GF-D8 (cell line): Measurements from ENCODE around the gene TPCN1.

Experiments used
- DNase-seq: peaks from one replicate; lab custom pipeline; 2025; lab: John Stamatoyannopoulos, UW

The TPCN1 gene

GRCh38 chr12:113262710-113263109 lies 41.4 kb downstream of the TPCN1 start:
- no peak for DNase-seq

GRCh38 chr12:113263431-113263963 lies 42.2 kb downstream of the TPCN1 start:
- DNase-seq: no peak

GRCh38 chr12:113266106-113266895 lies 45.0 kb downstream of the TPCN1 start:
- DNase-seq: no peak

- no peak for DNase-seq
Measured at GRCh38 chr12:113267621-113268020, 46.4 kb downstream of the TPCN1 start.

GRCh38 chr12:113268136-113268535 lies 46.9 kb downstream of the TPCN1 start:
- DNase-seq: no peak

- no peak for DNase-seq
Measured at GRCh38 chr12:113268621-113269020, 47.4 kb downstream of the TPCN1 start.

- no peak for DNase-seq
Measured at GRCh38 chr12:113269257-113269943, 48.1 kb downstream of the TPCN1 start.

- DNase-seq: no peak
Measured at GRCh38 chr12:113270709-113271009, 49.4 kb downstream of the TPCN1 start.

- DNase-seq: no peak
Measured at GRCh38 chr12:113271466-113271852, 50.2 kb downstream of the TPCN1 start.

GRCh38 chr12:113271853-113272561 lies 50.7 kb downstream of the TPCN1 start:
- DNase-seq: no peak

GRCh38 chr12:113273053-113273725 lies 51.9 kb downstream of the TPCN1 start:
- no peak for DNase-seq

- no peak for DNase-seq
Measured at GRCh38 chr12:113274848-113275247, 53.6 kb downstream of the TPCN1 start.

GRCh38 chr12:113276306-113276705 lies 55.0 kb downstream of the TPCN1 start:
- no peak for DNase-seq

GRCh38 chr12:113276946-113277500 lies 55.8 kb downstream of the TPCN1 start:
- no peak for DNase-seq

GRCh38 chr12:113277511-113277910 lies 56.2 kb downstream of the TPCN1 start:
- no peak for DNase-seq

- DNase-seq: no peak
Measured at GRCh38 chr12:113278141-113278540, 56.9 kb downstream of the TPCN1 start.

- DNase-seq: no peak
Measured at GRCh38 chr12:113278633-113279032, 57.4 kb downstream of the TPCN1 start.

GRCh38 chr12:113284751-113285150 lies 63.5 kb downstream of the TPCN1 start:
- DNase-seq: no peak

GRCh38 chr12:113285679-113286610 lies 64.7 kb downstream of the TPCN1 start:
- no peak for DNase-seq

GRCh38 chr12:113286712-113287111 lies 65.4 kb downstream of the TPCN1 start:
- DNase-seq: no peak
